Endothelial cell of umbilical vein (primary cell): ENCODE results near the gene PRG2. TPM values are rescaled to one million over a fixed set of nuclear protein-coding genes. Genes with fewer than 3 reads are reported as not detected.
A peak's percentile ranks its signal among the peaks of the same experiment; 100 is the strongest.

ENCODE experiments used
- BruUV-seq: library from RNA; stranded (reverse); fragments of 400-500 nt; replicated peaks from 2 replicates; lab custom pipeline; 2021; lab: Mats Ljungman, UMichigan
- CTCF ChIA-PET: fragments of 300-600, 350-600 bp; sonication (Branson Sonifier 250); formaldehyde crosslinking; loops from one replicate; lab custom pipeline; 2021; ENCODE audit warnings: antibody characterized with exemption, inconsistent platforms; lab: Charles Lee
- POLR2A ChIA-PET: fragments of 300-600, 350-600 bp; sonication (Branson Sonifier 250); formaldehyde crosslinking; loops from one replicate; lab custom pipeline; 2021; ENCODE audit warnings: antibody characterized with exemption, inconsistent platforms; lab: Charles Lee
- DNase-seq: peaks from one replicate; pipeline ENCODE4 v3.0.0-alpha.2; 2011; ENCODE audit warnings: low read depth, low spot score
- FAIRE-seq: peaks from 2 replicates; lab custom pipeline; 2011; peaks lifted over from hg19 to GRCh38; lab: Jason Lieb, UNC
- H2AFZ ChIP-seq: 2 replicates; pipeline ENCODE4 v1.6.0; 2012; ENCODE audit warnings: low read depth, low read length, control low read depth, inconsistent platforms
- H3K27ac ChIP-seq: 2 replicates; pipeline ENCODE4 v1.5.1; 2011; ENCODE audit warnings: low read depth, mild to moderate bottlenecking, control low read depth, low read length, moderate library complexity; ENCODE audit not compliant: insufficient read depth
- H3K27me3 ChIP-seq, 2 experiments: 2 replicates each; pipeline versions ENCODE4 v1.6.0 to v1.6.1; 2011; ENCODE audit warnings: low read length in 2 of 2, mixed read lengths in 1 of 2; ENCODE audit not compliant: control insufficient read depth in 2 of 2, insufficient read depth in 2 of 2
- H3K36me3 ChIP-seq, 2 experiments: 2 replicates in 1 of 2; 3 replicates in 1 of 2; pipeline ENCODE4 v1.5.1; 2011; ENCODE audit warnings: low read length in 2 of 2, mild to moderate bottlenecking in 1 of 2, moderate library complexity in 1 of 2; ENCODE audit not compliant: control insufficient read depth in 2 of 2, insufficient read depth in 2 of 2; ENCODE audit errors: extremely low read depth in 1 of 2
- H3K4me1 ChIP-seq: 3 replicates; pipeline ENCODE4 v1.5.1; 2011; ENCODE audit warnings: mild to moderate bottlenecking, low read length; ENCODE audit not compliant: control insufficient read depth, insufficient read depth; ENCODE audit errors: extremely low read depth
- H3K4me2 ChIP-seq: 2 replicates; pipeline ENCODE4 v1.6.1; 2011; ENCODE audit warnings: low read length, control low read depth, mixed read lengths; ENCODE audit not compliant: insufficient read depth
- H3K4me3 ChIP-seq, 3 experiments: fragments of 200-600 bp in 1 of 3; sonication (generic), shearing (Covaris generic) in 1 of 3; replicated peaks in 1 of 3; 2 replicates each; pipeline ENCODE4 v1.5.1; 2011 to 2016; ENCODE audit warnings: control low read depth in 3 of 3, low read length in 3 of 3, mild to moderate bottlenecking in 2 of 3, inconsistent platforms in 1 of 3, low read depth in 1 of 3, moderate library complexity in 1 of 3; ENCODE audit not compliant: insufficient read depth in 1 of 3
- H3K79me2 ChIP-seq: 2 replicates; pipeline ENCODE4 v1.6.0; 2012; ENCODE audit warnings: low read length, inconsistent platforms; ENCODE audit not compliant: control insufficient read depth, insufficient read depth
- H3K9ac ChIP-seq: replicated peaks from 2 replicates; pipeline ENCODE3; 2011; ENCODE audit warnings: low read length, control low read depth; ENCODE audit not compliant: insufficient read depth; ENCODE audit errors: extremely low read depth
- H3K9me1 ChIP-seq: replicated peaks from 3 replicates; pipeline ENCODE4 v1.6.0; 2011; ENCODE audit warnings: mild to moderate bottlenecking, low read length; ENCODE audit not compliant: control insufficient read depth, insufficient read depth; ENCODE audit errors: extremely low read depth
- H3K9me3 ChIP-seq: replicated peaks from 2 replicates; pipeline ENCODE4 v1.5.1; 2012; ENCODE audit warnings: low read length, inconsistent platforms; ENCODE audit not compliant: control insufficient read depth, insufficient read depth
- H4K20me1 ChIP-seq: replicated peaks from 2 replicates; pipeline ENCODE3; 2011; ENCODE audit warnings: mild to moderate bottlenecking, low read length; ENCODE audit not compliant: control insufficient read depth, insufficient read depth; ENCODE audit errors: extremely low read depth
- EZH2 ChIP-seq: IDR thresholded peaks from 2 replicates; pipeline ENCODE4 v1.6.1; 2012; ENCODE audit warnings: borderline replicate concordance, low read depth, mild to moderate bottlenecking, moderate library complexity, low read length, inconsistent platforms; ENCODE audit not compliant: severe bottlenecking
- FOS ChIP-seq: IDR thresholded peaks from 2 replicates; pipeline ENCODE4 v1.6.1; 2011; ENCODE audit warnings: mild to moderate bottlenecking, low read length, moderate library complexity, borderline replicate concordance; ENCODE audit not compliant: insufficient read depth
- GATA2 ChIP-seq: IDR thresholded peaks from 2 replicates; pipeline ENCODE4 v1.7.0; 2011; ENCODE audit warnings: low read depth, mild to moderate bottlenecking, moderate library complexity, mixed read lengths, low read length; ENCODE audit not compliant: insufficient read length, insufficient read depth
- JUN ChIP-seq: IDR thresholded peaks from 2 replicates; pipeline ENCODE4 v1.6.1; 2011; ENCODE audit warnings: borderline replicate concordance, low read depth; ENCODE audit not compliant: insufficient read length, insufficient read depth
- MYC ChIP-seq: IDR thresholded peaks from one replicate; pipeline ENCODE4 v1.6.1; 2011; ENCODE audit warnings: mild to moderate bottlenecking, low read depth, low read length
- POLR2A ChIP-seq: IDR thresholded peaks from 2 replicates; pipeline ENCODE4 v1.6.1; 2012; ENCODE audit warnings: low read depth, mild to moderate bottlenecking, control low read depth, low read length
- POLR2AphosphoS5 ChIP-seq: IDR thresholded peaks from 2 replicates; pipeline ENCODE4 v1.6.1; 2012; ENCODE audit warnings: low read depth, mild to moderate bottlenecking, control low read depth, low read length, moderate library complexity; ENCODE audit not compliant: insufficient read depth
- dilution Hi-C: fragments of 300-500 bp; cut with MboI; formaldehyde crosslinking; loops from one replicate; pipeline ENCODE4 v1.15.0; 2019; ENCODE audit warnings: low sequenced_read_pairs; ENCODE audit not compliant: extremely low pct_ligation_motif_present
- intact Hi-C: fragments of 100-400 bp; cut with micrococcal nuclease; formaldehyde crosslinking; loops from one replicate; pipeline ENCODE4 v1.10.0; 2022
- polyA plus RNA-seq, 4 experiments: library from polyadenylated mRNA; depleted of rRNA in 3 of 4; stranded (reverse) in 3 of 4; unstranded in 1 of 4; fragments of >200 nt; gene quantifications; 2 replicates each; pipeline versions ENCODE4 v1.2.1 to v1.2.3, GENCODE V29; 2011 to 2012; ENCODE audit warnings: missing spikeins in 1 of 4
- total RNA-seq: library from RNA; stranded (reverse); gene quantifications from 2 replicates; pipeline ENCODE4 v1.2.3, GENCODE V29; 2021
- TF ChIP-seq, protein P1 (sequence below): IDR thresholded peaks from 2 replicates; pipeline ENCODE4 v1.6.1; 2011; ENCODE audit not compliant: insufficient read depth, insufficient read length
- TF ChIP-seq, protein P2 (sequence below), 2 donors: IDR thresholded peaks; 1 replicate in 1 of 2; 2 replicates in 1 of 2; pipeline ENCODE4 v1.5.1; 2011; ENCODE audit warnings: low read length in 2 of 2, mild to moderate bottlenecking in 2 of 2, moderate library complexity in 2 of 2, control low read depth in 1 of 2, inconsistent platforms in 1 of 2, low read depth in 1 of 2; ENCODE audit not compliant: insufficient read depth in 1 of 2; ENCODE audit errors: extremely low read depth in 1 of 2

The PRG2 gene
- total and polyA plus RNA-seq, 2 donors (not counting 3 experiments of a cell fraction or from before 2014, with no cell fraction given) = 0.08 to 0.55 TPM

DNA sequence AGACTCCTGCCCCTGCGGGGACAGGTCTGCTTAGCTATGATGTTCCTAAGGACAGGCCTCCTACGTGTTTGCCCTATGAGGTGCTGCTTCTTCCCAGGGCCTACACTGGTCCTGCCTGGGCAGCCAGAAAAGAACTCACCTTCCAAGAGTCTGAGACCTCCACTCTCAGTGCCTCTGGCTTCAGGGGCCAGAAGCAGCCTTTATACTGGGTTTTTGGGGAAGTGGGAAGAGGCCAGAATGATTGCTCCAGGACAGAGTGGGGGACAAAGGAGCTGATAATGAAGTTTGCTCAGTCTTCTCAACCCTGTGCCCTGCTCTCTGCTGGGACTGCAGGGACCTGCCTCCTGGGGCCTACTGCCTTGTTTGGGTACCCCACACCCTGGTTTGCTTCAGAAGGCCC lies 9.5 kb downstream of the PRG2 start, which contains the start of gene PRG3:
Gene PRG3, minus strand, starts transcription at position 176 of the 400 bp plus-strand sequence. CDS start 442 bp downstream, outside the sequence.
- H3K4me2 ChIP-seq = no peak within 1 kb of the TSS
- DNase-seq (no peak), FAIRE-seq (no peak)
- H4K20me1 ChIP-seq = no peaks in the 10 kb centered on the region
- no peaks in the 10 kb centered on the region for H3K9me3 ChIP-seq
- no peak within 1 kb of the TSS for H3K4me3 ChIP-seq
- no peaks in the 10 kb centered on the region for H3K79me2 ChIP-seq
- H3K27me3 ChIP-seq = peaks cover 0 to 2% of the 10 kb centered on the region in 2 experiments
- no peak within 1 kb of the TSS for H3K9ac ChIP-seq
- BruUV-seq = no TSS peak
- no peaks in the 10 kb centered on the region for H3K9me1 ChIP-seq
- dilution Hi-C loops (no loop called here), intact Hi-C loops (no loop called here)
- H3K27ac ChIP-seq = no peak within 1 kb of the TSS
- no peak within 1 kb of the TSS for H2AFZ ChIP-seq
- POLR2A ChIA-PET = no interaction called here
- H3K4me1 ChIP-seq = no peaks in the 10 kb centered on the region
- no peaks in the 10 kb centered on the region for H3K36me3 ChIP-seq
- TF ChIP-seq FOS = no peak
- no peak for TF ChIP-seq MYC
- no peak for TF ChIP-seq GATA2
- CTCF ChIA-PET = interaction anchor here (0.6 to 1.0 kb wide), 4 partner anchors 11 to 38 kb away, joined by 3 to 4 read pairs (median 3); no protein-coding TSS in a partner anchor

DNA sequence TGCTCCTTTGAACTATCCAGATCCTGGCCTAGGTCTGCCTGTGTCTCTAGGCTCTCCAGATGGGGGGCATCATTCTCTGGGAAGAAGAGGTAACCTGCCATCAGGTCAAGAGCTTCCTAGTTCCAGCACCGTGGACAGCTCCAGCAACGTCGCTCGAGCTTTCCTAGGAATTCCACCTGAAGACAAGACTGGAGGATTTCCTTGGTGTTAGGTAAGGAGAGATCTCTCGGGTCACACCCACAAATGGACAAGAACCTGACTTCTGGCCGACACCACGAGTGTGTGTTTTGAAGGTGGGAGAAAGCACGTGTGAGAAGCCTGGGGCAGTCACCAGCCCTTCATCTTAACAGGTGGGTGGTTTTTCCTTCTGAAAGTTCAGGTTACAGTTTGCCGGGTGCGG lies 10.7 kb downstream of the PRG2 start:
- BruUV-seq = no TSS peak
- Histone ChIP-seq H3K4me2 (no peak overlapping the region), H2AFZ (no peak overlapping the region), H3K27me3 (peaks cover 0 to 2% of the 10 kb centered on the region in 2 experiments), H3K9me3 (no peaks in the 10 kb centered on the region), H3K36me3 (no peaks in the 10 kb centered on the region), H3K4me1 (no peaks in the 10 kb centered on the region), H3K27ac (no peak overlapping the region), H3K9me1 (no peaks in the 10 kb centered on the region), H3K4me3 (no peak overlapping the region), H4K20me1 (no peaks in the 10 kb centered on the region), H3K79me2 (no peaks in the 10 kb centered on the region), H3K9ac (no peak overlapping the region)
- no peak for TF ChIP-seq GATA2
- TF ChIP-seq JUN = no peak
- TF ChIP-seq, protein P1, sequence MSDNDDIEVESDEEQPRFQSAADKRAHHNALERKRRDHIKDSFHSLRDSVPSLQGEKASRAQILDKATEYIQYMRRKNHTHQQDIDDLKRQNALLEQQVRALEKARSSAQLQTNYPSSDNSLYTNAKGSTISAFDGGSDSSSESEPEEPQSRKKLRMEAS = no peak
- no peak for TF ChIP-seq POLR2AphosphoS5
- TF ChIP-seq, protein P2, sequence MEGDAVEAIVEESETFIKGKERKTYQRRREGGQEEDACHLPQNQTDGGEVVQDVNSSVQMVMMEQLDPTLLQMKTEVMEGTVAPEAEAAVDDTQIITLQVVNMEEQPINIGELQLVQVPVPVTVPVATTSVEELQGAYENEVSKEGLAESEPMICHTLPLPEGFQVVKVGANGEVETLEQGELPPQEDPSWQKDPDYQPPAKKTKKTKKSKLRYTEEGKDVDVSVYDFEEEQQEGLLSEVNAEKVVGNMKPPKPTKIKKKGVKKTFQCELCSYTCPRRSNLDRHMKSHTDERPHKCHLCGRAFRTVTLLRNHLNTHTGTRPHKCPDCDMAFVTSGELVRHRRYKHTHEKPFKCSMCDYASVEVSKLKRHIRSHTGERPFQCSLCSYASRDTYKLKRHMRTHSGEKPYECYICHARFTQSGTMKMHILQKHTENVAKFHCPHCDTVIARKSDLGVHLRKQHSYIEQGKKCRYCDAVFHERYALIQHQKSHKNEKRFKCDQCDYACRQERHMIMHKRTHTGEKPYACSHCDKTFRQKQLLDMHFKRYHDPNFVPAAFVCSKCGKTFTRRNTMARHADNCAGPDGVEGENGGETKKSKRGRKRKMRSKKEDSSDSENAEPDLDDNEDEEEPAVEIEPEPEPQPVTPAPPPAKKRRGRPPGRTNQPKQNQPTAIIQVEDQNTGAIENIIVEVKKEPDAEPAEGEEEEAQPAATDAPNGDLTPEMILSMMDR (IDR thresholded peaks at IDR 0.05; ENCODE audit: extremely low read depth in 1 of 2, insufficient read depth in 1 of 2, low read depth in 1 of 2, low read length in 2 of 2) = no peak
- no peak for TF ChIP-seq POLR2A
- TF ChIP-seq EZH2 = no peak
- TF ChIP-seq MYC = no peak
- TF ChIP-seq FOS = no peak
- intact Hi-C loops (no loop called here), dilution Hi-C loops (no loop called here)
- ChIA-PET CTCF (interaction anchor here (1.0 kb wide), 5 partner anchors 10 to 265 kb away, joined by 3 to 4 read pairs (median 3); no protein-coding TSS in a partner anchor), POLR2A (no interaction called here)
- peak; percentile 25 for DNase-seq
- FAIRE-seq = no peak
